ENCODE measurements around the gene TMEM222.
"Not testable (repeated sequence)": the region's sequence is repeated elsewhere in the genome, so short reads cannot be mapped to it uniquely, and the experiment has no call there.

Gene TMEM222

GRCh38 chr1:27321813-27322568, at the start of gene TMEM222:
TMEM222 (plus strand) TSS chr1:27322163; CDS start chr1:27322198, 35 bp downstream.
- DNase-seq = peak; percentile 96

GRCh38 chr1:27274204-27274603, 47.8 kb upstream of the TMEM222 start:
- DNase-seq = no peak

DNA sequence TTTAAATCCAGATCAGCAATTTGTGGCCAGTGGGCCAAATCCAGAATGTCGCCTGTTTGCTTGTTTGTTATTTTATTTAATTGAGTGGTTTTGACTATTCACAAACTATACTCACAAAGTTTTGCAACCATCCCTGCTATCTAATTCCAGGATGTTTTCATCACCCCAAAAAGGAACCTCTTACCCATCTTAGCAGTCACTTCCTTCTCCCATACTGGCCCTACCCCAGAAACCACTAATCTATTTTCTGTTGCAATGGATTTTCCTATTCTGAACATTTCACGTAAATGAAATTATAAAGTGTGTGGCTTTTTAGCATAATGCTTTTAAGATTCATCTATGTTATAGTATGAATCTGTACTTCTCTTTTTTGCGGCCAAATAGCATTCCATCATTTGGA, 46.3 kb upstream of the TMEM222 start:
- no peak for DNase-seq

DNA sequence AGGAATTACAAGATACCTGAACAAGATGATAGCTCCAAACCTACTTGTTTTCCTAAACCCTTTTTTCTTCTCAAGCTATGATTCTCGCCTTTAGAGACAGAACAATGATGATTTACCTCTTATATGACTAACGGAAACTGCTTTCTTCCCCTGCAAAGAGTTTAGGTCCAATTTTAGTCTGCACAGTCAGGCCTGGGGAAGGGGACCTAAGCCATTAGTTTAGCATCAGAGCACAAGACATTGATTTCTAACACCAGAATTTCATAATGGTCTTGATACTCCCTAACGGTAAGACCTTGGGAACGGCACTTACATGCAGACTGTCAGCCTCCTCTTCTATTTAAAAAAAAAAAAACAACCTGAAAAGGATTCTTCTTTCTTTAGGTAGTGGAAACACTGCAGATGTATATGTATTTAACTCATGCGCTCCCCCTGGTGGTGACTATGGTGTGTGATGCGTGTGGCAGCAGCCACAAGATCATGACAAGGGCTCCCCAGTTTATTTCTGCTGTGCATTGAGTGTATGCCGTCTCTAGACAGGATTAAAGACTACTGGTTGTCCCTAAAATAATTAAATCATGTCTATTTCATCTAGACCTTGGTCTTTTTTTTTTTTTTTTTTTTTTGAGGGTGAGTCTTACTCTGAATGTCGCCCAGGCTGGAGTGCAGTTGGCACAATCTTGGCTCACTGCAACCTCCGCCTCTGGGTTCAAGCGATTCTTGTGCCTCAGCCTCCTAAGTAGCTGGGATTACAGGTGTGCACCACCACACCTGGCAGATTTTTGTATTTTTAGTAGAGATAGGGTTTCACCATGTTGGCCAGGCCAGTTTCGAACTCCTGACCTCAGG, 37.3 kb upstream of the TMEM222 start:
- DNase-seq = peak; percentile 92

DNA sequence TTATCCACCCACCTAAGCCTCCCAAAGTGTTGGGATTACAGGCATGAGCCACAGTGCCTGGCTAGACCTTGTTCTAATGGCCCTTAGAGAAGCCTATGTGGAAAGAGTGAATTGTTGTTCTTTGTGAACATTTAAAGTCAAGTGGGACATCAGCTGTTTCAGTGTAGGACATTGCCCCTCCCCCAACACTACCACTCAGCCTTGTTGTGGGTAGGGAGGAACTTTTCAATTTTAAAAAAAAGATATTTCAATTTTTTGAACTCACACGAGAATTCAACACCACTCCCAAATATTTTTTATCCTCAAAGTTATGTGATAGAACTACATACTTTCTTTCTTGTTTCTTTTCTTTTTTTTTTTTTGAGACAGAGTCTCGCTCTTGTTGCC, 36.7 kb upstream of the TMEM222 start:
- DNase-seq = no peak

DNA sequence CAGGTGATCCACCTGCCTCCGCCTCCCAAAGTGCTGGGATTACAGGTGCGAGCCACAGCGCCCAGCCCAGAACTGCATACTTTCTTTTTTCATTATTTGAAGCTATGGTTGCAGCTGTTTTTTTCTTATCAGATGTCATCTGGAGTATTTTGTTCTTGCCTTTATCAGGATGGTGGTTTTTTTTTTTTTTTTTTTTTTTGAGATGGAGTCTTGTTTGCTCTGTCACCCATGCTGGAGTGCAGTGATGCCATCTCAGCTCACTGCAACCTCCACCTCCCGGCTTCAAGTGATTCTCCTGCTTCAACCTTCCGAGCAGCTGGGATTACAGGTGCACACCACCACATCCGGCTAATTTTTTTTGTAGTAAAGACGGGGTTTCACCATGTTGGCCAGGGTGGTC, 36.1 kb upstream of the TMEM222 start:
- not testable (repeated sequence) for DNase-seq

DNA sequence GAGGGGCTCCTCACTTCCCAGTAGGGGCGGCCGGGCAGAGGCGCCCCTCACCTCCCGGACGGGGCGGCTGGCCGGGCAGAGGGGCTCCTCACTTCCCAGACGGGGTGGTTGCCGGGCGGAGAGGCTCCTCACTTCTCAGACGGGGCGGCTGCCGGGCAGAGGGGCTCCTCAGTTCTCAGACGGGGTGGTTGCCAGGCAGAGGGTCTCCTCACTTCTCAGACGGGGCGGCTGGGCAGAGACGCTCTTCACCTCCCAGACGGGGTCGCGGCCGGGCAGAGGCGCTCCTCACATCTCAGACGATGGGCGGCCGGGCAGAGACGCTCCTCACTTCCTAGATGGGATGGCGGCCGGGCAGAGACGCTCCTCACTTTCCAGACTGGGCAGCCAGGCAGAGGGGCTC, 32.8 kb upstream of the TMEM222 start:
- DNase-seq = not testable (repeated sequence)

DNA sequence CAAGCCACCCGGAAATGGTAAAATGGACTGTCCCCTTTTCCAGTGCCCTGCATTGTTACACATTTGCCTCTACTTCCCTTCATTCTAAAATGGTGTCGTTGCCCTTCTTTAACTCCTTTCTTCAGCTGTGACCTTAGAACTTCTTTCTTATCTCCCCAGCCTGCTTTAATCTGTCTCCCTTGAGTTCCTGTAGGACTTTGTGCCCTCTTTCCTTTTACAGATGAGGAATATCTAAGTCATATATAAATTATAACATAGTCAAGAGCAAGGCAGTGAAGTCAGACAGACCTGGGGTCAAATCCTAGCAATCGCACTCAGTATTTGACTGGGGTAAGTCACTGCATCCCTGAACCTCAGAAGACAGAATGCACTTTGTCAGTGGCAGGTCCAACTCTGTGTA, 31.4 kb upstream of the TMEM222 start:
- no peak for DNase-seq

- DNase-seq = no peak
These were observed 29.9 kb upstream of the TMEM222 start for GRCh38 chr1:27292106-27292505.

DNA sequence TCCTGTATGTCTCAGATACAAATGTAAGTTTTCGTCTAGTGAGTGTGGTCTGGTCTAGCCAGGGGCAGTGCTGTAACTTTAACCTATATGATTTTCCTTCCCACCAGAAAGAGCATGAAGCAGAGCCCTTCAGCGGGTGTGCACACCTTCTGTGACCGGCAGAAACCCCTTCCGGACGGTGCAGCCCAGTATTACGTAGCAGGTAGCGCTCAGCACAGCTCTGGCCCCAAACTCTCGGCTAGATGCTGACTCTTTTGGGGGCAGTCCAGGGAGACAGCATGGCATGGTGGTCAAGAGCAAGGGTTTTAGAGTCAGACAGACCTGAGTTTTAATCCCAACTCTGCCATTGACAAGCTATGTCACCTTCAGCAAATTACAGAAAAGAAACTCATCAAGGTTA, 28.0 kb upstream of the TMEM222 start:
- DNase-seq = no peak

DNA sequence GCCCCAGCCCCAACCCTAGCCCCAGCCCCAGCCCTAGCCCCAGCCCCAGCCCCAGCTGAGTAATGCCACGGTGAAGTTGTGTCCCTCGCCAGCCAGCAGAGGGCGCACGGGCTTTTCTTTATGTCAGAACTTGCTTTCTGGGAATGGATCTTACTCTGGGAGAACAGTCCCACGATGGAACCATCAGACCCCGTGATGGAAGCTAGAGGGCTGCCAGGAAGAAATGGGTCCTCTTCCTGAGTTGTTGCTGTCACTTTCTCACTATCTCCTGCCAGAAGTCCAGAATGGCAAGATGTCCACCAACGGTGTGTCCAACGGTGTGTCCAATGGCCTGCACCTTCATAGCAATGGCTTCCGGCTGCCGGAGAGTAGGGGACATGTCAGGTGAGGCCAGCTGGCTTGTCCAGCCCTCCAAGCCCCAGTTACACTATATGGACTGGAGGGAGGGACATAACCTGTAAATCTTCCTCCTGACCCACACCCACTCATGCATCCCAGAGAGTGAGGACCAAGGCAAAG, 25.1 kb upstream of the TMEM222 start:
- peak; percentile 73 for DNase-seq

- no peak for DNase-seq
These were observed 24.1 kb upstream of the TMEM222 start for GRCh38 chr1:27297903-27298302.

- DNase-seq = no peak
These were observed 23.2 kb upstream of the TMEM222 start for GRCh38 chr1:27298632-27299384.

DNA sequence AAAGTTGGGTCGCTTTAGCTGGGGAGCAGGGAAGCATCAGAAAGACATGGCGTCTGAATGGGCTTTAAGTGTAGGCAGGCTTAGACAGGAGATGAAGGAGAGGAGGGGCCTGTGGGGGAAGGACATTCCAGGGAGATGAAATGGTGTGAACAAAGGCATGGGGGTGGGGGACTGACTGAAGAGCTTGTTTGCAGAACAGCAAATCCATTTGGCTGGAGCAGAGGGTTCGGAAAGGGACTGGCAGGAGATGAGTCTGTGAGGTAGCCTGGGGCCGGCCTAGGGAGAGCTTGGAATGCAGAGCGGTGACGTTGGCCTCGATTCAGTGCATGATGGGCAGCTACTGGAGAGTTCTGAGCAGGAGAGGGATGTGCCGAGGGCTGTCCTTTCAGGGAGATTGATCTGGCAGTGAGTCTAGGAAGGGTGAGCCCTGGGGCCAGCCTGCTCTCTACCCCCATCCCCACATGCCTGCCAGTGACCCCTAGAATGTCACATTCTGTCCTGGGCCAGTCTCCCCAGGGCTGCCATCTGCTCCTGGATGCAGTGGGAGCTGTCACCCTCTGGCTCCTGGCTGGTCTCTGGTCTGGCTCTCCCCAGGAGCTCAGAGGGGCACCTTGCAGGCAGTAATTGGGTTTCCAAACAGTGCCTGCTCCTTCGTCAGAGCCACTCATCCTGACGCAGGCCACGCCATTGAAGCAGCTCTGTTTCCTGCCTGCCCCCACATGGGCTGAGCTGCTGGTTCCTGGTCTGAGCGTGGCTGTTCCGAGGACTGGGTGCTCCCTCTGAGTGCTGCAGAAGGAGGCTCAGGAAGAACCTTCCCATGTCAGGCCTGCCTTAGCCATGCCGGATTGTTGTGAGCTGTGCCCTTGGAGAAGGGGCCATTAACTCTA, 22.3 kb upstream of the TMEM222 start:
- no peak for DNase-seq

DNA sequence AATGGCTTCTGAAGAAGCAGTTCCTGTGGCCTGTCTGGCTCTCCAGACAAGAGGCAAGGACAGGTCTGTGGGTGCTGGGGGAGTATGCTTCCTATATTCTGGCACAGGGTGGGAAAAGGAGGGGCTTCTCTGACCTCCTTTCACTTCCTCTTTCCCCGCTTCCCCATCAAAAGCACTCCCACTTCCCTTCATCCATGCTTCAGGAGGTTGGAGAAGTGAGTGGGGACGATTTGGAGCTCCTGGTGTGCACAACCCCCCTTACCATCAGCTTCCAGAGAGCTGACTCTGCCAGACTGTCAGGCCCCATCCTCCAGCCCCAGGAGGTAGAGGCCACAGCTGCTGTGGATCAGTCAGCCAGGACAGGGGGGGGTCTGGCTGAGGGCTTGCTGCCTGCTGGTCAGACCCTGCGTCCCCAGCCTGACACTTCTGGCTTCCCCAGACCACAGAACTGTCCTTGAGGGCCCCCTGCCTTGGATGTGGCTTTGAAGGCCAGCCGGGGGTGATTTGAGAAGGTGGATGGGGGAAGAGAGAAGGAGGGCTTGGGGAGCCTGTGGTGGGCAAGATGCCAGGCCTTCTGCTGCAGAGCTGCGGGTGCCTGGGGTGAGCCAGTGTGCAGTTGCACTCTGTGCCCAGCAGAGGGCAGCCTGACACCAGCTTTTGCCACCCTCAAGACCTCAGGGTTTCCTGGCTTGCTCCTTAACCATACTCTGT, 21.5 kb upstream of the TMEM222 start:
- peak; percentile 77 for DNase-seq

GRCh38 chr1:27301052-27301422, 20.9 kb upstream of the TMEM222 start:
- DNase-seq = no peak

- DNase-seq = no peak
These were observed 20.3 kb upstream of the TMEM222 start for GRCh38 chr1:27301582-27302199.

- DNase-seq = no peak
These were observed 19.4 kb upstream of the TMEM222 start for GRCh38 chr1:27302612-27303011.

GRCh38 chr1:27303509-27303908, 18.5 kb upstream of the TMEM222 start:
- DNase-seq = no peak

DNA sequence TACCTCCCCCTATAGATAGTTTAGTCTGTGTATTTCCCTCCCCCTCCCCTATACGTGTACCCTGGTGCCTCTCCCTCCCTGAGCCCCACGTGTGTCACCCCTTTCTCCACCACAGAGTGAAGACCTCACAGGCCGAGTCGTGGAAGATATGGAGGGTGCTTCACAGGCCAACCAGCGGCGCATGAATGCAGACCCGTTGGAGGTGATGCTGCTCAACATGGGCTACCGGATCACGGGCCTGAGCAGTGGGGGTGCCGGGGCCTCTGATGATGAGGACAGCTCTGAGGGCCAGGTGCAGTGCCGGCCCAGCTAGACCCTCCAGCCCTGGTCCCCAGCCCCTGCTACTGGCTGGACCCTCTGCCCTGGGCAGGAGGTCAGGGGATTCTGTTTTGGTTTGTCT, 15.9 kb upstream of the TMEM222 start:
- DNase-seq = no peak
